Astrocyte (in vitro differentiated cells and primary cell): Measurements from ENCODE around the gene AKIP1. TPM values are rescaled to one million over a fixed set of nuclear protein-coding genes. Genes with fewer than 3 reads are reported as not detected.

ENCODE experiments used
- DNase-seq: peaks from one replicate; pipeline ENCODE4 v3.0.0-alpha.2; 2010; ENCODE audit warnings: low read depth
- FAIRE-seq: peaks from 2 replicates; lab custom pipeline; 2011; peaks lifted over from hg19 to GRCh38; lab: Jason Lieb, UNC
- H2AFZ ChIP-seq: 2 replicates; pipeline ENCODE4 v1.6.0; 2012; ENCODE audit warnings: low read depth, low read length, inconsistent platforms
- H3K27ac ChIP-seq: 2 replicates; pipeline ENCODE4 v1.5.1; 2011; ENCODE audit warnings: low read depth, low read length, inconsistent platforms
- H3K27me3 ChIP-seq: 2 replicates; pipeline ENCODE4 v1.6.0; 2011; ENCODE audit warnings: low read length, inconsistent platforms; ENCODE audit not compliant: insufficient read depth
- H3K36me3 ChIP-seq: 2 replicates; pipeline ENCODE4 v1.5.1; 2011; ENCODE audit warnings: low read length, inconsistent platforms; ENCODE audit not compliant: insufficient read depth
- H3K4me1 ChIP-seq: 2 replicates; pipeline ENCODE4 v1.5.1; 2011; ENCODE audit warnings: low read length, inconsistent platforms; ENCODE audit not compliant: insufficient read depth
- H3K4me2 ChIP-seq: 2 replicates; pipeline ENCODE4 v1.6.0; 2012; ENCODE audit warnings: low read length, inconsistent platforms
- H3K4me3 ChIP-seq: 2 replicates; pipeline ENCODE4 v1.5.1; 2011; ENCODE audit warnings: low read depth, mild to moderate bottlenecking, low read length, inconsistent platforms; ENCODE audit not compliant: insufficient read depth
- H3K79me2 ChIP-seq: 2 replicates; pipeline ENCODE4 v1.6.0; 2012; ENCODE audit warnings: mild to moderate bottlenecking, low read length, inconsistent platforms; ENCODE audit not compliant: insufficient read depth
- H3K9ac ChIP-seq: 2 replicates; pipeline ENCODE4 v1.6.0; 2012; ENCODE audit warnings: mild to moderate bottlenecking, low read length, inconsistent platforms
- H3K9me3 ChIP-seq: 2 replicates; pipeline ENCODE4 v1.5.1; 2012; ENCODE audit warnings: low read depth, mild to moderate bottlenecking, low read length, inconsistent platforms; ENCODE audit not compliant: insufficient read depth
- H4K20me1 ChIP-seq: 2 replicates; pipeline ENCODE4 v1.6.0; 2012; ENCODE audit warnings: low read length, inconsistent platforms; ENCODE audit not compliant: insufficient read depth
- H3K27ac Mint-ChIP-seq: one replicate; pipeline ENCODE4 v1.8.0; 2021; ENCODE audit warnings: mild to moderate bottlenecking, mixed read lengths; ENCODE audit not compliant: unreplicated experiment
- H3K27me3 Mint-ChIP-seq: one replicate; pipeline ENCODE4 v1.8.0; 2021; ENCODE audit warnings: low read depth, mixed read lengths; ENCODE audit not compliant: unreplicated experiment
- H3K36me3 Mint-ChIP-seq: one replicate; pipeline ENCODE4 v1.8.0; 2021; ENCODE audit warnings: low read depth, mixed read lengths; ENCODE audit not compliant: unreplicated experiment
- H3K4me1 Mint-ChIP-seq: one replicate; pipeline ENCODE4 v1.8.0; 2021; ENCODE audit warnings: low read depth, mixed read lengths; ENCODE audit not compliant: unreplicated experiment
- H3K4me3 Mint-ChIP-seq: one replicate; pipeline ENCODE4 v1.8.0; 2021; ENCODE audit warnings: mild to moderate bottlenecking, moderate library complexity, mixed read lengths; ENCODE audit not compliant: unreplicated experiment
- H3K9me3 Mint-ChIP-seq: one replicate; pipeline ENCODE4 v1.8.0; 2021; ENCODE audit warnings: mild to moderate bottlenecking, mixed read lengths; ENCODE audit not compliant: unreplicated experiment
- CTCF ChIP-seq: IDR thresholded peaks from 2 replicates; pipeline ENCODE4 v1.5.1; 2011; ENCODE audit warnings: low read depth, mild to moderate bottlenecking, inconsistent platforms, low read length, moderate library complexity; ENCODE audit not compliant: insufficient read depth
- EZH2 ChIP-seq: IDR thresholded peaks from 2 replicates; pipeline ENCODE4 v1.6.1; 2012; ENCODE audit warnings: mild to moderate bottlenecking, low read length, inconsistent platforms; ENCODE audit not compliant: insufficient read depth
- total RNA-seq: library from RNA; stranded (reverse); gene quantifications from 2 replicates; pipeline ENCODE4 v1.2.1, GENCODE V29; 2021

Gene AKIP1
- total RNA-seq, 1 donor from 2014 or later = 48.2 TPM

GRCh38 chr11:8926236-8926635, 15.2 kb downstream of the AKIP1 start:
- no peak overlapping the region for H3K4me3 Mint-ChIP-seq
- Histone ChIP-seq H2AFZ (no peak overlapping the region), H3K27me3 (no peaks in the 10 kb centered on the region), H3K27ac (no peak overlapping the region), H4K20me1 (no peaks in the 10 kb centered on the region), H3K9ac (no peak overlapping the region), H3K9me3 (no peaks in the 10 kb centered on the region), H3K79me2 (no peaks in the 10 kb centered on the region), H3K4me2 (no peak overlapping the region), H3K4me3 (no peak overlapping the region), H3K4me1 (no peaks in the 10 kb centered on the region), H3K36me3 (peaks cover 2% of the 10 kb centered on the region)
- DNase-seq (no peak), FAIRE-seq (no peak)
- peaks cover 6% of the 10 kb centered on the region for H3K4me1 Mint-ChIP-seq
- no peaks in the 10 kb centered on the region for H3K27me3 Mint-ChIP-seq
- H3K36me3 Mint-ChIP-seq = peaks cover 22% of the 10 kb centered on the region
- no peak overlapping the region for H3K27ac Mint-ChIP-seq
- H3K9me3 Mint-ChIP-seq = no peaks in the 10 kb centered on the region
- TF ChIP-seq CTCF = no peak
- TF ChIP-seq EZH2 = no peak

GRCh38 chr11:8927233-8927632, 16.2 kb downstream of the AKIP1 start:
- Mint-ChIP-seq H3K4me1 (peaks cover 6% of the 10 kb centered on the region), H3K27me3 (no peaks in the 10 kb centered on the region), H3K36me3 (peaks cover 15% of the 10 kb centered on the region), H3K27ac (no peak overlapping the region), H3K4me3 (no peak overlapping the region), H3K9me3 (no peaks in the 10 kb centered on the region)
- Histone ChIP-seq H3K79me2 (no peaks in the 10 kb centered on the region), H3K4me2 (no peak overlapping the region), H3K36me3 (peaks cover 2% of the 10 kb centered on the region), H4K20me1 (no peaks in the 10 kb centered on the region), H3K27me3 (no peaks in the 10 kb centered on the region), H3K27ac (no peak overlapping the region), H3K9ac (no peak overlapping the region), H3K4me1 (no peaks in the 10 kb centered on the region), H3K9me3 (no peaks in the 10 kb centered on the region), H3K4me3 (no peak overlapping the region), H2AFZ (no peak overlapping the region)
- DNase-seq = no peak
- FAIRE-seq = no peak
- TF ChIP-seq EZH2 = no peak
- TF ChIP-seq CTCF = no peak

- Mint-ChIP-seq H3K27me3 (no peaks in the 10 kb centered on the region), H3K9me3 (no peaks in the 10 kb centered on the region), H3K36me3 (peaks cover 9% of the 10 kb centered on the region), H3K4me1 (peaks cover 6% of the 10 kb centered on the region), H3K4me3 (no peak overlapping the region), H3K27ac (no peak overlapping the region)
- H3K4me3 ChIP-seq = no peak overlapping the region
- H3K36me3 ChIP-seq = peaks cover under 1% of the 10 kb centered on the region
- no peaks in the 10 kb centered on the region for H3K27me3 ChIP-seq
- no peak overlapping the region for H3K4me2 ChIP-seq
- H3K4me1 ChIP-seq = no peaks in the 10 kb centered on the region
- H3K79me2 ChIP-seq = no peaks in the 10 kb centered on the region
- no peaks in the 10 kb centered on the region for H4K20me1 ChIP-seq
- no peak for TF ChIP-seq CTCF
- no peak for TF ChIP-seq EZH2
- no peak overlapping the region for H3K27ac ChIP-seq
- no peaks in the 10 kb centered on the region for H3K9me3 ChIP-seq
- no peak overlapping the region for H2AFZ ChIP-seq
- no peak overlapping the region for H3K9ac ChIP-seq
- FAIRE-seq (no peak), DNase-seq (no peak)
Observed at GRCh38 chr11:8928205-8928604, 17.2 kb downstream of the AKIP1 start.
